ENCODE results near the gene NAB1.

The NAB1 gene

DNA sequence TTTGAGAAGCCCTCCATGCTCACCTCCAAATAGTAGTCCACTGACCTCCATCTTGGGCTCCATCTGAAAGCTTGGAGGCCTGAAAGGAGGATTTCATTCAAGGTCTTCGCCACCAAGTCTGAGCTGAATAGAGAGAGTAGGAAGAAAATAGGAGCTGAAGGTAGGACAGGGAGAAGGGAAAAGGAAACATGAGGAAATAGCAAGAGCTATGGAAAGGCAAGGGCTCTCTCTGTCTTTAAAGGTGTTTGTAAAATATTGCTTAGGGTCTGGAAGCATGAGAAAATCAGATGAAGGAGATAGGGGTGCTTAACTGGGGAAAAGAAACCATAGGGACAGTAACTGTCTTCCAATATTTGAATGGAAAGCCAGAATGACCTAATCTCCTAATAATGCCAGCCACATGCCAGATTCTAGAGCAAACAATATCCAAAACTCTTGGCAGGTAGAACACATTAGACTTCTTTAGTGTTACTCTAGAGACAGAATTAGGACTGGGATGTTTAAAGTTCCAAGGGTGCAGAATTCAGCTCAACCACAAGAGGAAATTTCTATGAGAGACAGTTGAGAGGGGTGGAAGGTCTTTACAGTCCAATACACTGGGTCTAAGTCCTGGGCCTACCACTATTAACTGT lies 67.4 kb downstream of the NAB1 start:
- no peak for DNase-seq

DNA sequence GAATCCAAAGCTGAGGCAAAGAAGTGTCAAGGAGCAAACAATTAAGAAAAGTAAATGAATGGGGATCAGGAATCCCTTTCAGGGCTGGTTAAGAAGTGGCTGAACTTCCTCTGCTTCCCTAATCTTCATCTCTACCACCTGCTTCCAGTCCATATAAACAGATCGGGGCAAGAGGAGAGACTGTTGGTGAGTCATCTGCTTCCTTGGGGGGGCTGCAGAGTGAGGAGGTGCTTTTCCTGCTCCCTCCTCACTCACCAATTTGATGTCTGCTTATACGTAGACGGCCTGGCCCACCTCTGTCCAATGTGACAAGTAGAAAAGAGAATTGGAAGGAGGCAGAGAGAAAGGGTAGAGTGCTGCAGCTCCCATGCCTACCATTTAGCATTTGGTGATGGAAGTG lies 68.4 kb downstream of the NAB1 start:
- no peak for DNase-seq

GRCh38 chr2:190717764-190718651 lies 69.1 kb downstream of the NAB1 start:
- no peak for DNase-seq

DNA sequence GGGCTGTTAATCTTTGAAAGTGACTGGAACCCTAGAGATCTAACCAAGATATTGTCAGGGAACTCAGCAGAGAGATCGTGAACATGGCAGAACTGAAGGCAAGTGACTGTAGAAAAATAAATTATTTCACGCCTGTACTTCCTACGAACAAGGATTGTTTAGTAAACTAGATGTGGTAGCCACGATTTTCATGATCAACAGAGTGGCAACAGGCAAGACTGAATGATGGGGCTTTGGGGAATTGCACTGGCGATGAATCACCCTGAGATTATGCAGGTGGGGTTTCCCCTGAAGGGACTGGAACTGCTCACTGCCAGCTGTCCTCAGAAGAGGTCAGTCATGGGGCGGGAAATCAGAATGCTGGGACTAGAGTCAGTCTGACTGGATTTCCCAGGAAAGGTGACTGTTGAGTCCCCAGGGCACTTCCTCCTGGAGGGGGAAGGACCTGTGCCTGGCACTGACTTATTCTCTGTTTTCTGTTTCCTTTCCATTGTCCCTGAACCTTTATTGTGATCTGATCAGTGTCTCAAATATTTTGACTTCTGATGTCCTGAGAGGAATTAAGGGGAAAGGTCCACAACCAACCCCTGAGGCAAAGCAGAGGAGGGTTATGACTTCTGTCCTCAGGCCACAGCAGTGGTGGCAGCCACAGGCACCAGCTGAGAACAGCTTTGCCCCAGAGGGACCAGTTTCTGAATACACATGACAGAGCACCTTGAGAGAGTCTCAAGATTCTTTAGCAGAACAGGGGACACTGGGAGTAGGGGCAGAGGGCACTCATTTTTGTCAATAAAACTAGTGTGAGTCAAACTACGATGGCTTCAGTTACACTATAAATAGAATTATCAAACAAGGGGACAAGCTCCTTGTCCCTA lies 70.0 kb downstream of the NAB1 start:
- no peak for DNase-seq

- no peak for DNase-seq
Measured at GRCh38 chr2:190720276-190720675, 71.4 kb downstream of the NAB1 start.

- DNase-seq: no peak
Measured at GRCh38 chr2:190720691-190721090, 71.8 kb downstream of the NAB1 start.

DNA sequence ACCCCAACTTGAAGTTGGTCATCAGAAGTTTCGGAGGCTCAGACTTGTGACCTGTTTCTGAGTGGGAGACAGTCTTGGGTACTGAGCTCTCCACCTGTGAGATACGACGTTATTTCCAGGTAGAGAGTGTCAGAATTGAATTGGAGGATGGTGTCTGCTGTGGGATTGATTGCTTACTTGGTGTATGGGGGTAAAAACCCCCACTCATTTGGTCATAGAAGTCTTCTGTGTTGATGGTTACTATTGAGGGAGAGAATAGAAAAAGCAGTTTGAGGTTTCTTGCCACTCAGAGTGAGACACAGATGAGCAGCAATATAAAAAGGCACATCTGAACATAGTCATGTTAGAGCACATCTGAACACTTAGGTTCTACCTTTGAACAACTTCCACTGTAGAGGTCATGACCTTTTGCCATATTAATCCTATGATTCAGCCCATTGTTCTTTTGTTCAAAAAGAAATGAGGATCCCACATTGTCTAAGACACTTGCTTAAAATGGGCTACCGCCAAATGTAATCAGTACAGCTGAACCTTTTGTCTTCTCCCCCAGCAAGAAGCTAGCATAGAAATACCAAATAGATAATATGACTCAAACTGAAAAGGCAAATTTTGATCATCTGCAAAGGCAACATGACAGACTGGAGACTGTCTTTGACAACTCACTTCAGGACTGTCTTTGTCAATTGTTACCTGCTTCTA lies 73.3 kb downstream of the NAB1 start:
- no peak for DNase-seq

DNA sequence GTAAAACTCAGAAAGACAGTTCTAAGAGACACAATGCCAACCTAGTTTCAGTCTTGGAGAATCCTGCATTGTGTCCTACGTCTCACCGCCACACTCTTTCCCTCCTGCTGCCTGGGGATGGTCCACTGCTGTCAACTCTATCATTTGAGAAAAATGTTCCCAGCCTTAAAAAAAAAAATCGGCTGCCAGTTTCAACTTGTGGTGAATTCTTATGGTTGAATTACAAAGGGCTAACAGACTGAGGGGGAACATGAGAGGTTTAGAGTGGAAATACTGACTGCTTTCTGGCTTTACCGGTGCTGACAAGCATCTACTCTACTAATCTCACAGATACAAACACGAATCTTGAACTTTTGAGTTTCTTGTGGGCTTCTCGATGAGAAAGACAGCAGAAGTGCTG lies 74.0 kb downstream of the NAB1 start:
- DNase-seq: no peak

- DNase-seq: no peak
Measured at GRCh38 chr2:190723397-190724090, 74.7 kb downstream of the NAB1 start.

DNA sequence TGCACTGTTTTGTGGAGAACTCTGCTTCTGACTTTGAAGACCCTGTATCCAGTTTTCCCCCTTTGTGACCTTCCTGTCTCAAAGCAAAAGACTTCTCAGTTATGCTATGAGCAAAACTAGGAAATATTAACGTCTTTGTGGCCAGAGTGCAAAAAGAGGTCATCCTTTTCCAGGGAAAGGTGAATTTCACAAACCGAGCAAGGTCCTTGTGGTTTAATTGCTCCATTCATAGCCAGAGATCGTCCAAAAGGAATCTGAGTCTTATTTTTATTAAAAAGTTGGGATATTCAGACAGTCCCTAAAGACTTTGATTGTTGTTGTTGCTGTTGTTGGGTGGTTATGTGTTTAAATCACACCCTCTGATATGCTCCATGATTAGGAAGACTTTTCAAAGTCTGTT lies 77.4 kb downstream of the NAB1 start:
- DNase-seq: no peak

- DNase-seq: no peak
Measured at GRCh38 chr2:190736355-190736754, 87.5 kb downstream of the NAB1 start.

- no peak for DNase-seq
Measured at GRCh38 chr2:190740449-190740848, 91.6 kb downstream of the NAB1 start.
